ENCODE results near the gene TUBA3D. TPM values are rescaled to one million over a fixed set of nuclear protein-coding genes. Genes with fewer than 3 reads are reported as not detected.
A peak's percentile ranks its signal among the peaks of the same experiment; 100 is the strongest.
"Not testable (repeated sequence)": the region's sequence is repeated elsewhere in the genome, so short reads cannot be mapped to it uniquely, and the experiment has no call there.

TUBA3D gene
- total and polyA plus RNA-seq, 10 of the 15 experiments (the other 5 are each of a cell fraction or from before 2014, with no cell fraction given) = 0.04 to 0.37 (median 0.20) TPM; not detected in 6

- TF ChIP-seq, protein P1, sequence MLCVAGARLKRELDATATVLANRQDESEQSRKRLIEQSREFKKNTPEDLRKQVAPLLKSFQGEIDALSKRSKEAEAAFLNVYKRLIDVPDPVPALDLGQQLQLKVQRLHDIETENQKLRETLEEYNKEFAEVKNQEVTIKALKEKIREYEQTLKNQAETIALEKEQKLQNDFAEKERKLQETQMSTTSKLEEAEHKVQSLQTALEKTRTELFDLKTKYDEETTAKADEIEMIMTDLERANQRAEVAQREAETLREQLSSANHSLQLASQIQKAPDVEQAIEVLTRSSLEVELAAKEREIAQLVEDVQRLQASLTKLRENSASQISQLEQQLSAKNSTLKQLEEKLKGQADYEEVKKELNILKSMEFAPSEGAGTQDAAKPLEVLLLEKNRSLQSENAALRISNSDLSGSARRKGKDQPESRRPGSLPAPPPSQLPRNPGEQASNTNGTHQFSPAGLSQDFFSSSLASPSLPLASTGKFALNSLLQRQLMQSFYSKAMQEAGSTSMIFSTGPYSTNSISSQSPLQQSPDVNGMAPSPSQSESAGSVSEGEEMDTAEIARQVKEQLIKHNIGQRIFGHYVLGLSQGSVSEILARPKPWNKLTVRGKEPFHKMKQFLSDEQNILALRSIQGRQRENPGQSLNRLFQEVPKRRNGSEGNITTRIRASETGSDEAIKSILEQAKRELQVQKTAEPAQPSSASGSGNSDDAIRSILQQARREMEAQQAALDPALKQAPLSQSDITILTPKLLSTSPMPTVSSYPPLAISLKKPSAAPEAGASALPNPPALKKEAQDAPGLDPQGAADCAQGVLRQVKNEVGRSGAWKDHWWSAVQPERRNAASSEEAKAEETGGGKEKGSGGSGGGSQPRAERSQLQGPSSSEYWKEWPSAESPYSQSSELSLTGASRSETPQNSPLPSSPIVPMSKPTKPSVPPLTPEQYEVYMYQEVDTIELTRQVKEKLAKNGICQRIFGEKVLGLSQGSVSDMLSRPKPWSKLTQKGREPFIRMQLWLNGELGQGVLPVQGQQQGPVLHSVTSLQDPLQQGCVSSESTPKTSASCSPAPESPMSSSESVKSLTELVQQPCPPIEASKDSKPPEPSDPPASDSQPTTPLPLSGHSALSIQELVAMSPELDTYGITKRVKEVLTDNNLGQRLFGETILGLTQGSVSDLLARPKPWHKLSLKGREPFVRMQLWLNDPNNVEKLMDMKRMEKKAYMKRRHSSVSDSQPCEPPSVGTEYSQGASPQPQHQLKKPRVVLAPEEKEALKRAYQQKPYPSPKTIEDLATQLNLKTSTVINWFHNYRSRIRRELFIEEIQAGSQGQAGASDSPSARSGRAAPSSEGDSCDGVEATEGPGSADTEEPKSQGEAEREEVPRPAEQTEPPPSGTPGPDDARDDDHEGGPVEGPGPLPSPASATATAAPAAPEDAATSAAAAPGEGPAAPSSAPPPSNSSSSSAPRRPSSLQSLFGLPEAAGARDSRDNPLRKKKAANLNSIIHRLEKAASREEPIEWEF (IDR thresholded peaks at IDR 0.05; ENCODE audit: insufficient replicate concordance, low read depth, low read length) = no peak
Measured at GRCh38 chr2:131431336-131431735, 44.6 kb upstream of the TUBA3D start (continued).

DNA sequence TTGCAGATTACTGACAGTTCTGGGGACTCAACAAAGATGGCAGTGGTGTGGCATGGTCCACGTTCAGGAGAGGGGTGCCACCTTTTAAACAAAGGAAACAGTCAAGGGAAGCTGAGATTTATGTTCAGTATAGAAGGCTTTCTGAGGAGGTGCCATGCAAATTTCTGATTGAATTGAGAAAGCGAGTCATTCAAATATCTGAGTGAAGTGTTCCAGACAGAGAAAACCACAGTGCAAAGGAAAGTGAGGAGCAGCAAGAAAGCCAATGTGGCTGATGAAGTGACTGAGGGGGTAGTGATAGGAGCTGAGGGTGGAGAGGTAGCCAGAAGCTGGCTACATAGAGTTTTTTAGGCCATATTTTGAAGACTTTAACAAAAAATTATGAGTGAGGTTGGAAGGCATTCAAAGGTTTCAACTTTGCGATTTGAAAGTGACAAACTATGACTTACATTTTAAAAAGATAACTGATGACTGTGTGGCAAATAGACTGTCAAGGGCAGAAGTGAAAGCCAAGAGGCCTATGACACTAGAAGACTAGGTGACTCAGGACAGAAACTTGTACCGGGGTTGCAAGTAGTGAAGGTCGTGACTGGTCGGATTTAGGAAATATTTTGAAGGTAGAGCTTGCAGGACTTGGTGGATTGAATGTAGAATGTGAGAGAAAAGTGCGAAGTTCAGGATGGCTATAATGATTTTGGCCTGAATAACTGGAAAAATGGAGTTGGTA, 35.0 kb upstream of the TUBA3D start:
- H3K4me2 ChIP-seq (ENCODE audit: control insufficient read depth, insufficient read depth); H3K79me2 ChIP-seq (ENCODE audit: control insufficient read depth, insufficient read depth, low read length); intact Hi-C loops (cut with micrococcal nuclease; ENCODE audit: unreplicated experiment); H3K9ac ChIP-seq (ENCODE audit: control insufficient read depth, insufficient read depth, low read length); H3K27me3 ChIP-seq (replicated peaks in 1 of 2; ENCODE audit: control insufficient read depth in 2 of 2, insufficient read depth in 2 of 2, low read length in 1 of 2); BruUV-seq (replicated peaks); POLR2A ChIA-PET; RAD21 ChIA-PET (ENCODE audit: unreplicated experiment); CTCF ChIA-PET; H3K4me3 ChIP-seq; in situ Hi-C loops (cut with MboI); H3K36me3 ChIP-seq (ENCODE audit: control insufficient read depth in 2 of 2, insufficient read depth in 2 of 2, low read length in 1 of 2); H3K4me1 ChIP-seq (ENCODE audit: control insufficient read depth, insufficient read depth, low read length); FAIRE-seq; SMC1A ChIA-PET (ENCODE audit: uncharacterized antibody, unreplicated experiment); H3K27ac ChIP-seq (ENCODE audit: control insufficient read depth, insufficient read depth); H2AFZ ChIP-seq (ENCODE audit: control insufficient read depth, low read depth, low read length); DNase-seq (ENCODE audit: low read depth, low spot score); H4K20me1 ChIP-seq (ENCODE audit: control insufficient read depth, insufficient read depth); H3K9me3 ChIP-seq (replicated peaks; ENCODE audit: control insufficient read depth, insufficient read depth, low read length): not testable (repeated sequence)
- peak; percentile 45; the same call in 2 of the 3 replicates for ATAC-seq
- WGBS (ENCODE audit: insufficient coverage, insufficient replicate concordance, low lambda C conversion rate, missing lambda C conversion rate) = 11% methylated on average over 7 of the region's 7 CpGs

- in situ Hi-C loops (cut with MboI) = not testable (repeated sequence)
Measured at GRCh38 chr2:131444736-131445514, 31.0 kb upstream of the TUBA3D start.

More at GRCh38 chr2:131444736-131445514, 31.0 kb upstream of the TUBA3D start:
- CTCF ChIA-PET; ATAC-seq; H3K4me2 ChIP-seq (ENCODE audit: control insufficient read depth, insufficient read depth); H2AFZ ChIP-seq (ENCODE audit: control insufficient read depth, low read depth, low read length); H3K27me3 ChIP-seq (replicated peaks in 1 of 2; ENCODE audit: control insufficient read depth in 2 of 2, insufficient read depth in 2 of 2, low read length in 1 of 2); SMC1A ChIA-PET (ENCODE audit: uncharacterized antibody, unreplicated experiment); H4K20me1 ChIP-seq (ENCODE audit: control insufficient read depth, insufficient read depth); H3K79me2 ChIP-seq (ENCODE audit: control insufficient read depth, insufficient read depth, low read length); H3K36me3 ChIP-seq (ENCODE audit: control insufficient read depth in 2 of 2, insufficient read depth in 2 of 2, low read length in 1 of 2); H3K9me3 ChIP-seq (replicated peaks; ENCODE audit: control insufficient read depth, insufficient read depth, low read length); H3K9ac ChIP-seq (ENCODE audit: control insufficient read depth, insufficient read depth, low read length); DNase-seq (ENCODE audit: low read depth, low spot score); POLR2A ChIA-PET; BruUV-seq (replicated peaks); H3K27ac ChIP-seq (ENCODE audit: control insufficient read depth, insufficient read depth); H3K4me1 ChIP-seq (ENCODE audit: control insufficient read depth, insufficient read depth, low read length); RAD21 ChIA-PET (ENCODE audit: unreplicated experiment); H3K4me3 ChIP-seq; intact Hi-C loops (cut with micrococcal nuclease; ENCODE audit: unreplicated experiment); FAIRE-seq: not testable (repeated sequence)
- 88% methylated on average over 26 of the region's 90 CpGs for WGBS (ENCODE audit: insufficient coverage, insufficient replicate concordance, low lambda C conversion rate, missing lambda C conversion rate)
